ENCODE measurements around the gene LRRC25. TPM values are rescaled to one million over a fixed set of nuclear protein-coding genes. Genes with fewer than 3 reads are reported as not detected.

LRRC25 gene
- total and polyA plus RNA-seq, 2 experiments from 2014 or later, result 0.36 TPM; not detected in 1

DNA sequence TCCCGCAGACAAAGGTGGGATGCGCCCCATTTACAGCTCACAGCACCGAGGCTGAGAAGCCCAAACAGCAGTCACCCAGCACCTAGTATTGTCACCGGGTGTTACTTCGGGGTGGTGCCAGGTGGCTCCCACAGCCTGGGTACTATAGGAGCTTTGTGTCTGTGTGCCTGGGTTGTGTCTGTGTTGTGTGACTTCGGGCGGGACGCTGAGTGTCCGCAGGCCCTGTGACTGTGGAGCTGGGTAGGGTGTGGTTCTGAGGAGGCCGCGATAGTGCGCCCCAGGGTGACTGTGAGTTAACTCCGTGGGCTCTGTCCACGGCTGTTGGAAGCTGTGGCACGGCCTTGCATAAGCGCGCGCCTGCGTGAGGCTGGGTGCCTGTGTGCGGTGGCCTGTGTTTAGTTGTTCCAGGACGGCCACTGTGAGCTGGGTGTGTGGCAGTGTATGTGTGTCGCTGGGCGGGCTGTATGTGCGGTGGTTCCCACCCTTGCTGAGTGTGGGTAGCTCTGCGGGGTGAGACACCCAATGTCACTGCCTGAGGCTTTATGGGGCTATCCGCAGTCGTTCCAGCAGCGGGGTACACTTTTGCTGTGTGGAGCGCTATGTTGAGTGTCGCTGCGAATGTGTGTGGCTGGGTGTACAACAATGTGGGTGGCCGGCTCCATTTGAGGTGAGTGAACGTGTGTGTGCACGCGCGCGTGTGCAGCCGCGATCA lies 21.2 kb upstream of the LRRC25 start:
- Histone ChIP-seq H3K4me2 (peak overlapping the region; percentile 91), H3K27ac (peak overlapping the region; percentile 99), H3K4me1 (ENCODE audit: insufficient read depth) (peaks cover 55% of the 10 kb centered on the region), H4K20me1 (ENCODE audit: insufficient read depth, poor library complexity, severe bottlenecking) (peaks cover 25% of the 10 kb centered on the region), H3K27me3 (no peaks in the 10 kb centered on the region), H3K9me2 (replicated peaks; ENCODE audit: insufficient read depth) (no peaks in the 10 kb centered on the region), H2AFZ (peak overlapping the region; percentile 58), H3K79me2 (peaks cover 44% of the 10 kb centered on the region), H3K9me3 (ENCODE audit: low read depth) (no peaks in the 10 kb centered on the region), H3K4me3 (peak overlapping the region; percentile 42), H3K36me3 (replicated peaks; ENCODE audit: insufficient read depth, low read depth) (no peaks in the 10 kb centered on the region)
- TF ChIP-seq, protein P1, sequence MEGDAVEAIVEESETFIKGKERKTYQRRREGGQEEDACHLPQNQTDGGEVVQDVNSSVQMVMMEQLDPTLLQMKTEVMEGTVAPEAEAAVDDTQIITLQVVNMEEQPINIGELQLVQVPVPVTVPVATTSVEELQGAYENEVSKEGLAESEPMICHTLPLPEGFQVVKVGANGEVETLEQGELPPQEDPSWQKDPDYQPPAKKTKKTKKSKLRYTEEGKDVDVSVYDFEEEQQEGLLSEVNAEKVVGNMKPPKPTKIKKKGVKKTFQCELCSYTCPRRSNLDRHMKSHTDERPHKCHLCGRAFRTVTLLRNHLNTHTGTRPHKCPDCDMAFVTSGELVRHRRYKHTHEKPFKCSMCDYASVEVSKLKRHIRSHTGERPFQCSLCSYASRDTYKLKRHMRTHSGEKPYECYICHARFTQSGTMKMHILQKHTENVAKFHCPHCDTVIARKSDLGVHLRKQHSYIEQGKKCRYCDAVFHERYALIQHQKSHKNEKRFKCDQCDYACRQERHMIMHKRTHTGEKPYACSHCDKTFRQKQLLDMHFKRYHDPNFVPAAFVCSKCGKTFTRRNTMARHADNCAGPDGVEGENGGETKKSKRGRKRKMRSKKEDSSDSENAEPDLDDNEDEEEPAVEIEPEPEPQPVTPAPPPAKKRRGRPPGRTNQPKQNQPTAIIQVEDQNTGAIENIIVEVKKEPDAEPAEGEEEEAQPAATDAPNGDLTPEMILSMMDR (IDR thresholded peaks at IDR 0.05; ENCODE audit: poor library complexity), result no peak
- no peak for TF ChIP-seq EZH2 (IDR thresholded peaks at IDR 0.05; ENCODE audit: borderline replicate concordance)
- TF ChIP-seq EZH2phosphoT487 (IDR thresholded peaks at IDR 0.05; ENCODE audit: low read depth, severe bottlenecking, unreplicated experiment), result no peak
- DNase-seq (ENCODE audit: low spot score), result no peak
- WGBS (ENCODE audit: low lambda C conversion rate, missing lambda C conversion rate), result 25% methylated on average over 39 of the region's 39 CpGs

- Histone ChIP-seq H3K9me3 (ENCODE audit: low read depth) (no peaks in the 10 kb centered on the region), H3K4me1 (ENCODE audit: insufficient read depth) (peaks cover 53% of the 10 kb centered on the region), H4K20me1 (ENCODE audit: insufficient read depth, poor library complexity, severe bottlenecking) (peaks cover 20% of the 10 kb centered on the region), H3K9me2 (replicated peaks; ENCODE audit: insufficient read depth) (no peaks in the 10 kb centered on the region), H3K36me3 (replicated peaks; ENCODE audit: insufficient read depth, low read depth) (no peaks in the 10 kb centered on the region), H3K4me3 (no peak overlapping the region), H2AFZ (peak overlapping the region; percentile 70), H3K4me2 (peak overlapping the region; percentile 91), H3K79me2 (peaks cover 38% of the 10 kb centered on the region), H3K27me3 (no peaks in the 10 kb centered on the region), H3K27ac (peak overlapping the region; percentile 99)
- whole genome bisulfite sequencing (ENCODE audit: low lambda C conversion rate, missing lambda C conversion rate), result 20% methylated on average over 27 of the region's 30 CpGs
- TF ChIP-seq, protein P1 (IDR thresholded peaks at IDR 0.05; ENCODE audit: poor library complexity), result no peak
- no peak for TF ChIP-seq EZH2phosphoT487 (IDR thresholded peaks at IDR 0.05; ENCODE audit: low read depth, severe bottlenecking, unreplicated experiment)
- no peak for TF ChIP-seq EZH2 (IDR thresholded peaks at IDR 0.05; ENCODE audit: borderline replicate concordance)
- no peak for DNase-seq (ENCODE audit: low spot score)
These were observed 20.6 kb upstream of the LRRC25 start for GRCh38 chr19:18418029-18418482.

GRCh38 chr19:18417250-18418028 lies 20.0 kb upstream of the LRRC25 start:
- WGBS (ENCODE audit: low lambda C conversion rate, missing lambda C conversion rate), result 2% methylated on average over 22 of the region's 53 CpGs
- Histone ChIP-seq H3K9me3 (ENCODE audit: low read depth) (no peaks in the 10 kb centered on the region), H3K9me2 (replicated peaks; ENCODE audit: insufficient read depth) (no peaks in the 10 kb centered on the region), H4K20me1 (ENCODE audit: insufficient read depth, poor library complexity, severe bottlenecking) (peaks cover 15% of the 10 kb centered on the region), H3K27me3 (no peaks in the 10 kb centered on the region), H3K4me3 (peak overlapping the region; percentile 32), H3K36me3 (replicated peaks; ENCODE audit: insufficient read depth, low read depth) (no peaks in the 10 kb centered on the region), H3K4me1 (ENCODE audit: insufficient read depth) (peaks cover 53% of the 10 kb centered on the region), H3K4me2 (peak overlapping the region; percentile 91), H2AFZ (peak overlapping the region; percentile 70), H3K79me2 (peaks cover 32% of the 10 kb centered on the region), H3K27ac (peak overlapping the region; percentile 99)
- peak; percentile 92 for DNase-seq (ENCODE audit: low spot score)
- TF ChIP-seq EZH2phosphoT487 (IDR thresholded peaks at IDR 0.05; ENCODE audit: low read depth, severe bottlenecking, unreplicated experiment) (no peak), EZH2 (IDR thresholded peaks at IDR 0.05; ENCODE audit: borderline replicate concordance) (no peak)
- TF ChIP-seq, protein P1 (IDR thresholded peaks at IDR 0.05; ENCODE audit: poor library complexity), result no peak
